DMS79 treated with DMSO at 0.1 percent for 48 hours (cell line): ENCODE results near the gene SEC16B.
"Not testable (repeated sequence)": the region's sequence is repeated elsewhere in the genome, so short reads cannot be mapped to it uniquely, and the experiment has no call there.

Source experiments
- DNase-seq: peaks from one replicate; lab custom pipeline; 2025; lab: John Stamatoyannopoulos, UW

SEC16B gene

GRCh38 chr1:177969825-177970371, at the start of gene SEC16B:
TSS of gene SEC16B (minus strand) at chr1:177970058. CDS start at chr1:177967981, 2,077 bp downstream.
- no peak for DNase-seq

- no peak for DNase-seq
These were observed 49.8 kb upstream of the SEC16B start for GRCh38 chr1:178019622-178020021.

GRCh38 chr1:178019208-178019607, 49.4 kb upstream of the SEC16B start:
- DNase-seq = no peak

- no peak for DNase-seq
These were observed 47.7 kb upstream of the SEC16B start for GRCh38 chr1:178017517-178017916.

GRCh38 chr1:178011864-178012503, 42.1 kb upstream of the SEC16B start:
- DNase-seq = no peak

GRCh38 chr1:178011465-178011828, 41.6 kb upstream of the SEC16B start:
- no peak for DNase-seq

- no peak for DNase-seq
These were observed 41.0 kb upstream of the SEC16B start for GRCh38 chr1:178010674-178011464.

GRCh38 chr1:178006043-178006442, 36.2 kb upstream of the SEC16B start:
- no peak for DNase-seq

GRCh38 chr1:178005450-178005849, 35.6 kb upstream of the SEC16B start:
- no peak for DNase-seq

GRCh38 chr1:178004926-178005391, 35.1 kb upstream of the SEC16B start:
- no peak for DNase-seq

- no peak for DNase-seq
These were observed 29.1 kb upstream of the SEC16B start for GRCh38 chr1:177998696-177999631.

GRCh38 chr1:177996957-177997356, 27.1 kb upstream of the SEC16B start:
- no peak for DNase-seq

GRCh38 chr1:177995369-177995768, 25.5 kb upstream of the SEC16B start:
- no peak for DNase-seq

GRCh38 chr1:177986281-177986680, 16.4 kb upstream of the SEC16B start:
- not testable (repeated sequence) for DNase-seq

GRCh38 chr1:177984761-177985160, 14.9 kb upstream of the SEC16B start:
- DNase-seq = no peak

- no peak for DNase-seq
These were observed 14.3 kb upstream of the SEC16B start for GRCh38 chr1:177984136-177984525.

GRCh38 chr1:177983482-177984135, 13.8 kb upstream of the SEC16B start:
- DNase-seq = no peak

GRCh38 chr1:177983077-177983476, 13.2 kb upstream of the SEC16B start:
- no peak for DNase-seq

GRCh38 chr1:177981200-177981599, 11.3 kb upstream of the SEC16B start:
- no peak for DNase-seq

GRCh38 chr1:177979272-177979671, 9.4 kb upstream of the SEC16B start:
- no peak for DNase-seq

- DNase-seq = no peak
These were observed 8.7 kb upstream of the SEC16B start for GRCh38 chr1:177978530-177978929.

- no peak for DNase-seq
These were observed 7.3 kb upstream of the SEC16B start for GRCh38 chr1:177977141-177977540.
